SH-SY5Y (cell line): ENCODE measurements around the gene CSK.

Experiments
- GATA2 ChIP-seq: IDR thresholded peaks from 2 replicates; pipeline ENCODE4 v1.6.1; 2011; ENCODE audit warnings: mild to moderate bottlenecking, low read depth, low read length
- GATA3 ChIP-seq: IDR thresholded peaks from 2 replicates; pipeline ENCODE4 v1.6.1; 2011; ENCODE audit warnings: low read depth, mild to moderate bottlenecking, low read length, moderate library complexity

- TF ChIP-seq GATA3 (no peak), GATA2 (no peak)
These were observed 9.8 kb downstream of the CSK start for GRCh38 chr15:74791667-74792066.
